Measurements from ENCODE around the gene TPO.
"Not testable (repeated sequence)": the region's sequence is repeated elsewhere in the genome, so short reads cannot be mapped to it uniquely, and the experiment has no call there.

The TPO gene

DNA sequence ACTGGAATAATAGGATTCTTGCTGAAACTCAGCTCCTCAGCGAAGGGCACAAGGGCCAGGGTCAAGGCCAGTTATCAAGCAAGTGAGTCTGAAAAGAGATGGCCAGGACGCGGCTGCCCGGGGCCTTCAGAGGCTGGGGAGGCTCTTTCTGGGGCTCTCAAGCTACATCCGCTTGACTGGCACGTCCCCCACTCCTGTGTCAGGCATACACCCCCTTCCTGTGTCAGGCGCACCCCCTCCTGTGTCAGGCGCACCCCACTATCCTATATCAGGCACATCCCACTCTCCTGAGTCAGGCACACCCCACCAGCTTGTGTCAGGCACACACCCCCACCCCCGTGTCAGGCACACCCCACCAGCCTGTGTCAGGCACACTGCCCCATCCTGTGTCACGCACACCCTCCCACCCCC lies 91.8 kb downstream of the TPO start:
- DNase-seq = no peak

DNA sequence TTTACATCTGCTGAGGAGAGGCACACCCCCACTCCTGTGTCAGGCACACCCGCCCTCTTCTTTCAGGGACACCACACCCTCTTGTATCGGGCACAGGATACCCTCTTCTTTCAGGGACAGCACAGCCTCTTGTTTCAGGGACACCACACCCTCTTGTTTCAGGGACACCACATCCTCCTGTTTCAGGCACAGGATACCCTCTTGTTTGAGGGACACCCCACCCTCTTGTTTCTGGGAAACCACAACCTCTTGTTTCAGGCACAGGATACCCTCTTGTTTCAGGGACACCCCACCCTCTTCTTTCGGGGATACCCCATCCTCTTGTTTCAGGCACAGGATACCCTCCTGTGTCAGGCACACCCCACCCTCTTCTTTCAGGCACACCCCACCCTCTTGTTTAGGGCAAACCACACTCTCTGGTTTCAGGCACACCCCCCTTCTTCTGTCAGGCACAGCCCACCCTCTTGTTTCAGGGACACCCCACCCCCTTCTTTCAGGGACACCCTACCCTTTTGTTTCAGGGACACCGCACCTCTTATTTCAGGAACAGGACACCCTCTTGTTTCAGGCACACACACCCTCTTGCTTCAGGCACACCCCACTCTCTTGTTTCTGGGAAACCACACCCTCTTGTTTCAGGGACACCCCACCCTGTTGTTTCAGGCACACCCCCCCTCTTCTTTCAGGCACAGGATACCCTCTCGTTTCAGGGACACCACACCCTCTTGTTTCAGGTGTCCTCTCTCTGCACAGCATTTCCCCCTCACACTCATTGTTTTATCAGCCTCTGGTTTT lies 96.2 kb downstream of the TPO start:
- DNase-seq = no peak

DNA sequence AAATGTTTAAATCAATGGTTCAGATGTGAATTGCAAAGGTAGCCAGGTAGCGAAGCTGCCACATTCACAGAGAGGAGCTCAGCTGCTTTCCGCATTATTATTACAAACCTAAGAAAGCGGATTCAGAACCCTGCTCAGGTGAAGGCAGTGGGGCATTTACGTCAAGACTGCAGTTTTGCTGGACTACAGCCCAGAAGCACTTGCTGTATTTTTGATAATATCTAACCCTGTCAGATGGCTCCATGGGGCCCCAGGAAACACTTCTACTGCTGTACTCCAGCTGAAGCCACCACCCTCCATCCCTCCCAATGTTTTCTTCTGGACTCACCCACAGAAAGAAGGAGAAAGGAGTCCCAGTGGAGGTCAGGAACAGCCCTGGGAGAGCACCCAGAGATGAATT lies 96.9 kb downstream of the TPO start:
- DNase-seq = no peak

DNA sequence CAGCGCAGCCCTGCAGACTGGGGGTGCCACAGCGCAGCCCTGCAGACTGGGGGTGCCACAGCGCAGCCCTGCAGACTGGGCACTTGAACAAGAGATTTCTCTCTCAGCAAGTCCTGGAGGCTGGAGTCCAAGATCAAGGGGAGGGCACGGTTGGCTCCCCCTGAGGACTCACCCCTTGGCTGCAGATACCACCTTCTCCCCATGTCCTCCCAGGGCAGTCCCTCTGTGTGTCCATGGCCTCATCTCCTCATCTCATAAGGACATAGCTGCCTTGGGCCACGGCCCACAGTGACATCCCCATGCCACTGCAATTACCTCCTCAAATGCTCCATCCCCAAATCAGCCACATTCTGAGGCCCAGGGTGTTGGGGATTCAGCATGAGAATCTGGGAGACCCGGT lies 98.2 kb downstream of the TPO start:
- DNase-seq = no peak

DNA sequence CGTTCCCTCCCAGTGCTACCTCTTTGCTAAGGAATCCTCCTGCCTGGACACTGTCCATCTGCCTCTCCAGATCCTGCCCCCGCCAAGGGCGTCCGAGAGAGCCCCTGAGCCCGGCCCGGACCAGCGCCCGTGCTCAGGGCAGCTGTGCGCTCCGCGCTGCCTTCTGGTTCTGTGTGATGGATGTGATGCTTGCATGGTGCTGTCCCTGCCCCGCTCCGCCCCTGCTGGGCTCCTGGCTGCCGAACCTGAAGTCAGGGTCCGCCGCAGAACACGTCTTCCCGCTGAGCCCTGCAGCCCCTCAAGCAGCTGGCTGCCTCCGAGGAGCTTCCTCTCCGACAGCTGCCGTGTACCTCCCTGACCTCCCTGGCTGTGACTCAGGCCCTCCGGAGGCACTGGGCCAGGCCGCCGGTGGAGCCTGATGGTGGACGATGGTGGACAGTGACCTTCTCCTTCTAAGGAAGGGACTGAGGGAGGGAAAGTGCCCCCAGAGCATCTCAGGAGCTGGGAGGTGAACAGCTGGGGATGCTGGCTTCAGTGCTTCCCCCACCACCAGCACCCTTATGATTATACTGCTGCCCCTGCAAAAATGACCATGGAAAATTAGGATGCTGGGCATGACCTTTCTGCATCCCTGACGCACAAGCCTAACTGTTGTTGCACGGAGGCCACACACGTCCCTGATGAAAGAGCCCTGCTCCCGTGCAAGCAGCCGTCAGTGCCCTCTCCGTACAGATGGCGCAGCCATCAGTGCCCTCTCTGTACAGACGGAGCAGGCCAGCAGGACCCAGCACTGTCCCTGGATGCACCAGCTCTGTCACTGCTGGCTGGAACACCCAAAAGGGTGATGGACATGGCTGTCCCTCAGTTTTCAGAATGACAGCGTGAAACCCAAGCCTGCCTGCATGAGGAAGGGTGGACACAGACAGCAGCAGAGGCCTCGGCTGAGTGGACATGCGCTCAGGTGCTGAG lies 99.3 kb downstream of the TPO start:
- DNase-seq = no peak

DNA sequence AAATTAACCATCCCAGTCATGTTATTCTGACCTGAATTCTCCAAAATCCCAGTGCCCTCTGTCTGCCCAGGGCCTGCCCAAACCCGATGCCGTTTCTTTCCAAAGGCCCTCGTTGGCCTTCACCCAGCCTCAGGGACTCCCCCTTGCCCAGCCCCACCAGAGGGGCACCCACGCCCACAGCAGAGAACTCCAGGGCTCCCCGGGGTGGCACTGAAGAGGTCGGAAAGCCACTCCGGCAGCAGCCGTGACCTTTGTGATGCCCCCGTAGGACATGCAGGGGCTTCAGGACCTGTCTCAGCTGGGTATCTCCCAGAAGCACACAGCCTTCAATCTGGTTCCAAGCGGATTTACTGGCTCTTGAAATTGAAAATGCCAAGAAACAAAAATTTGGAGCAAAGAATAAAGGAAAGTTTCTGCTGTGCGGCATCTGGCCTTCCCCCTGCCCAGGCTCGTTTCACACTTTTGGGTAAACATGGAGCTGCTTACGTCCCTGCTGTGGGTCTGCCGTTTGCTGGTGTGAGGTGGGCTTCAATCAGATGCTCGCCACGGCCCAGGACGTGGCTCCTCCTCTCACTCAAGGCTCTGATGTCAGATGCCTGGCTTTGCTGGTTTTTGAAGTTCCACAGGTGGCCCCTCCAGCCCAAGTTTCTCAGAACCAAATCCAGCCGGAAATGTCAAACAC lies 101.3 kb downstream of the TPO start:
- DNase-seq = no peak

DNA sequence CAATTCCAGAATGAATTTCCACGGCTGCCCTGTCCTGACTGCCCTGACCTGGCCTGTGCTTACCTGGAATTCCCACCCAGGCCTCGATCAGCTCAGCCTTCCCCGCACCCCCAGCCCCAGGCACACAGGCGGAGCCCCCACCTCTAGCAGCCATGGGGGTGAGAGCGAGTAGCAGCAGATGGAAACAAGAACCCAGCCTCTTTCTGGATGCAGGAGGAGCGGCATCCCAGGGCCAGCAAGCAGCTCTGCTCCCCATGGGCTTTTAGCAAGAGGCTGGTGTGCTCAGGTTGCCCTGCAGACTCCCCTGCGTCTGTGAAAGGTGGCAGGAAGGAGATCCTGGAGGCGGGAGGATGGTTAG lies 101.8 kb downstream of the TPO start:
- DNase-seq = no peak

DNA sequence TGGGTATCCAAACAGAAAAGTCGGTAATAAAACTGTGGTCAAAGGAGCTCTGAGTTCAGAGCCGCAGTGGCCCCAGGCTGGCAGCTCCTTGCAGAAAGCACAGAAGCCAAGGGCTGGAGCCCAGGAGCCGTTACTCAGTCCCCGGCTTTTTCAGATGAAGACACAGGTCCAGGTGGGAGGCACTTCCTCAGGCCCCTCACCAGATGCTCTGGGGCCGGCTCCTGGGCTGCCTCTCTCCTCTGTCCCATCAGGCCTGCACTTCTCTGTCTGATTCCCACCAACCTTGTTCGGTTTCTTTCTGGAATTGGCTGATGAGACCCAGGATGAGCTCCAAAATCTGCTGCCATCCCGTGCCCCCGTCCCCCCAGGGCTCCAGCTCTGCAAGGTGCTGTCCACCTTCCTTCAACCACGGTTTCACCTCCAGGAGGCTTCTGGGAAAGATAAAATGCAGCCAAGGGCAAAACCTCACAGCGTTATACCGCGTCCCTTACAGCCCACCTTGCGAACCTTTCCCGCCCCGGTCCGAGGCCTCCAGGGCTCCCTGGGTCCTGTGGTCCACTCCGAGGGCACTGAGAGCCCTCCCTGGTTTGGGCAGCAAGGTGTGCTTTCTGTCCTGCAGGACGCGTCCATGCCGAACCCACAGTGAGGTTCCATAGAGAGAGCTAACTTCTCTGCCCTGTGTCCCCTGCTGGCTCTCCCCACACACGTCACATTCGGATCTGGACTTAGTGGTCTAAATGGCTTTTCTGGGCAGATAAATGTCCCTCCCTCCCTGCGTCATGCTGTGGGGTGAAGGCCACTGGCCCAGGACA lies 102.9 kb downstream of the TPO start:
- DNase-seq = no peak

DNA sequence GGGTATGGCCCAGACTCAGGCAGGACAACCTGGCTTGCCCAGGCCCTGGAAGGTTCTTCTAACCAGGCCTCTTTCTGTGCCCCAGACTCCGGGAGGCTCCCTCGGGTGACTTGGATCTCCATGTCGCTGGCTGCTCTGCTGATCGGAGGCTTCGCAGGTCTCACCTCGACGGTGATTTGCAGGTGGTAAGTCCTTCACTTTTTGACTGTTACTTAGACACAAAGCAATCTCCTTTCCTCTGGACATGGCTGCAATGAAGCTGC lies 103.5 kb downstream of the TPO start:
- DNase-seq = no peak

DNA sequence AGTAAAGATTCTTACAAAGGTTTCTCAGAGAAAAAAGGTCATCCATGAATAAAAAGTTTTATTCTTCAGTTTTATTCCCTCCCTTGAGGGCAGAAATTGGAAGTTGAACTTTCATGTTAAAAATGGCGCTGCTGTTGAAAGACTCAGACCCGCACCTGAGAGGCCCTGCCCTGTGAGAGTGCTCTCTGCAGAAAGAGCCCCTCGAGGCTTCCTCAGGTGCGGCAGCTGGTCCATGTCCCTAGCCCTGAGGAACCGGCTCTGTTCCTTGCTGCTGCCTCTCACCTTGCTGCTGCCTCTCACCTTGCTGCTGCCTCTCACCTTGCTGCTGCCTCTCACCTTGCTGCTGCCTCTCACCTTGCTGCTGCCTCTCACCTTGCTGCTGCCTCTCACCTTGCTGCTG lies 104.0 kb downstream of the TPO start:
- not testable (repeated sequence) for DNase-seq

DNA sequence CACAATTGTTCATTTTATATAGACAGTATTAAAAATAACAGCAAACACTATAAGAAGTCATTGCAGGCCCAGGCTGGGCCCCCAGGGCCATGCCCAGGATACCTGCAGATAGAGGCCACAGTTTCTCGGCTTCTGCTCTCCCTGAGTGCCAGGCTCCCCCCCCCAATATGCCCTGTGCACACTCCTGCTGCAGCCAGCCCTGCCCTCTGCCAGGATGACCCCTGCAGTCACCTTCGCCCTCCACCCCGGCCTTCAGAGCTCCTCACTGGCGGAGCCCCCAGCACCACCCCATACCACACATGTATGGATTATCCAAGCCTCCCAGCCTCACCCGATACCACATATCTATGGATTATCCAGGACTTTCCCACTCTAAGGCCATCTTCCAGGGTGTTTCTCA lies 104.5 kb downstream of the TPO start:
- no peak for DNase-seq

DNA sequence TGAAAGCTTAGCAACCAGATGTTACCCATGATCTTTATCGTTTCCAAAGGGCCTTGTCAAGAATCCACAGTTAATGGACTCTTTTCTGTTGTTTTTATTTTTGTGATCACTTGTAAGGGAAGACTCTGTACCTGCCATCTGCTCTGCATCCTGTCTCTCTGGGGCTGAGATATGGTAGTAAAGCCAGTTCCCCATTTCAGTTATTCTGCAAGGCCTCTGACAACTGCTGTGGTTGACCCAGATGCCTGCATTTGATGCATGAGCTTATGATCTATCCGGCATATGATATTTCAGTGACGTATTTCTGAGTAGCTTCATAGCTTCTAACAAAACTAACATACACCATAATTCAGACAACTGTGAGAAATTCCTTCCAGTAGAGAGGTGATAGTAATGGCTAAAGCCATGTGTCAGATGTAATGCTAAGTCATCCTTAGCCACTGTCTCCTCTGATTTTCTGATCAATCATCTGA lies 105.1 kb downstream of the TPO start:
- DNase-seq = no peak

DNA sequence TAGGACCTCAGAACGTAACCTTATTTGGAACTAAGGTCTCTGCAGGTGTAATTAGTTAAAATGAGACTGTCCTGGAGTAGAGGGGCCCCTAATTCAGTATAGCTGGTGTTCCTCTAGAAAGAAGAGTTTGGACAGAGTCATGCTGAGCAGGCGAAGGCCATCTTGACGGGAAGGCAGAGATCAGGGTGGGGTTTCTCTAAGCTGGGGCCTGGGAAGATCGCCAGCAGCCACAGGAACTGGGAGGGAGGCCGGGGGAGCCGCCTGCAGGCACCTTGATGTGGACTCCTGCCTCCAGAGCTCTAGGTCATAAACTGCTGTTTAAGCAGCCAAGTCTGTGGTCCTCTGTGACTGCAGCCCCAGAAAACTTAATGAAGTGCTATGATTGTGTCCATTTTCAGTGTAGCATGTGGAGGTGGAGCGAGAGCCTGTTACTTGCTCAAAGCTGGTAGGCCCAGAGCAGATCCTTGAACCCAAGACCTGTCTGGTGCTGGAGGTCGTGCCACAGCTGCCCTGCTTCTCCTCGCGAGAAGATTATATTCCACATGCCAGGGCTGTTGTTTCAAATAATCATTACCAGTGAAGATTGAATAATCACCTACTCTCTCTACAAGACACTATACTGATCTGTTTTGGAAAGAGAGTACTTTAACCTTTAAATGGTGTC lies 105.7 kb downstream of the TPO start:
- no peak for DNase-seq

DNA sequence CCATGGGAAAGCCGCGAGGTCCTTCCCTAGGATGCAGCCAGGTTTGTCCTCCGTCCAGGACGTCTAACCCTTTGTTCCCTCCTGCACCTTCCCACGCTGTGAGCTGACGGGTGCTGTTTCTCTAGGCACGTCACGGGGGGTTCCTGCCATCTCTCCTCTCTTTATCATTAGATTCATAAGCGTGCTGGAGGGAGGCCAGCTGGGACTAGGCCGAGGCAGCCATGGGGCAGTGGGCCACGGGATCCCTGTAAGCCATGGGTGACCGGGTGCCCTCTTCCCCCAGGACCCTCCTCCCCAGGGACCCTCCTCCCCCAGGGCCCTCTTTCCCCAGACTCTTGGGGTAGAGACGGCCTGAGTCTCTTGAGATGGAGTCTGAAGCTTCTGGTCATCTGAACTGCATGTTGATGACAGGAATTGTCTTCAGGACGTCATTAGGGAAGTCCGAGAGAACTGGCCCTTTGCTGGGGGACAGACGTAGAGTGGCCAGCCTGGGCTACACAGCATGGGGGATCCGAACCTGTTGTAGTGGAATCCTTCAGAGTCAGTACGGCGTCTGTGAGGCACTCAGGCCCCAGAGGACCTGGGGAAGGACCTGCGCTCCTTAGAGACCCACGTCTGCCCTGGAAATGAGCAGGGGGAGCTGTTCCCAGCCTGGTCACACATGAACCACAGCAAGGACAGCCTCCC lies 108.1 kb downstream of the TPO start:
- no peak for DNase-seq

DNA sequence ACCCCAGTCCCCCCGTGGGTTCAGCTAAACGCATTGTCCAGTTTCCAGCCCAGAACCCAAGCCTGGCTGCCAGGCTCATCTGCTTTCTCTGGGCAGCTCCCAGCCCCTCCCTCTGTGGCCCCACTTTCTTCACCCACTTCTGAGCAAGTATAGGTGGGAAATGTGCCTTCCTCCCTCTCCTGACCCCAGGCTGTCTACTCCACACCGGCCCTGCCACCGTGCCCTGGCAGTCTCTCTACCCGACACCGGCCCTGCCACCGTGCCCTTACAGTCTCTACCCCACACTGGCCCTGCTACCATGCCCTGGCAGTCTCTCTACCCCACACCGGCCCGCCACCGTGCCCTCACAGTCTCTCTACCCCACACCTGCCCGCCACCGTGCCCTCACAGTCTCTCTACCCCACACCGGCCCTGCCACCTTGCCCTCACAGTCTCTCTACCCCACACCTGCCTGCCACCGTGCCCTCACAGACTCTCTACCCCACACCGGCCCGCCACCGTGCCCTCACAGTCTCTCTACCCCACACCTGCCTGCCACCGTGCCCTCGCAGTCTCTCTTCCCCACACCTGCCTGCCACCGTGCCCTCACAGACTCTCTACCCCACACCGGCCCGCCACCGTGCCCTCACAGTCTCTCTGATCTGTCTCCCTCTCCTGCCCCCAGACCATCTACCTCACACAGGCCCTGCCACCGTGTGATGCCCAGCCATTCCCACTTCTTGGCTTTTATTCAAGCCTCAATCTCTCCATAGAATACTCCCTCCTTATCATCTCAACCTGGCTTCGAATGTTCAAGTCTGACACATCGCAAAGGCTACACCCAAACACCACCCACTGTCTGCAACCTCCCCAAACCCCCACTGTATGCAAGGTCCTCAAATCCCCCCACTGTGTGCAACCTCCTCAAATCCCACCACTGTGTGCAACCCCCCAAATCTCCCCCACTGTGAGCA lies 108.9 kb downstream of the TPO start:
- DNase-seq = no peak

DNA sequence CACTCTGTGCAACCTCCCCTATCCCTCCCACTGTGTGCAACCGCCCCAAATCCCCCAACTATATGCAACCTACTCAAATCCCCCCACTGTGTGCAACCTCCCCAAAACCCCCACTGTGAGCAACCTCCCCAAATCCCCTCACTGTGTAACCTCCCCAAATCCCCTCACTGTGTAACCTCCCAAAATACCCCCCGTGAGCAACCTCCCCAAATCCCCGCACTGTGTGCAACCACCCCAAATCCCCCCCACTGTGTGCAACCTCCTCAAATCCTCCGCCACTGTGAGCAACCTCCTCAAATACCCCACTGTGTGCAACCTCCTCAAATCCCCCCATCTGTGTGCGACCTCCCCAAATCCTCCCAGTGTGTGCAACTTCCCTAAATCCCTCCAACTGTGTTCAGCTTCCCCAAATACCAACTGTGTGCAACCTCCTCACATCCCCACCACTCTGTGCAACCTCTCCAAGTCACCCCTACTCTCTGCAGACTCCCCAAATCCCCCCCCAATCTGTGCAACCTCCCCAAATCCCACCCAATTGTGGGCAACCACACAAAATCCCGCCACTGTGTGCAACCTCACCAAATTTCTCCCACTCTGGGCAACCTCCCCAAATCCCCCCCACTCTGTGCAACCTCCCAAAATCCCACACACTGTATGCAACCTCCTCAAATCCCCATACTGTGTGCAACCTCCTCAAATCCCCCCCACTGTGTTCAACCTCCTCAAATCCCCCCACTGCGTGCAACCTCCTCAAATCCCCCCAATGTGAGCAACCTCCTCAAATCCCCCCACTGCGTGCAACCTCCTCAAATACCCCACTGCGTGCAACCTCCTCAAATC lies 114.1 kb downstream of the TPO start:
- DNase-seq = no peak

DNA sequence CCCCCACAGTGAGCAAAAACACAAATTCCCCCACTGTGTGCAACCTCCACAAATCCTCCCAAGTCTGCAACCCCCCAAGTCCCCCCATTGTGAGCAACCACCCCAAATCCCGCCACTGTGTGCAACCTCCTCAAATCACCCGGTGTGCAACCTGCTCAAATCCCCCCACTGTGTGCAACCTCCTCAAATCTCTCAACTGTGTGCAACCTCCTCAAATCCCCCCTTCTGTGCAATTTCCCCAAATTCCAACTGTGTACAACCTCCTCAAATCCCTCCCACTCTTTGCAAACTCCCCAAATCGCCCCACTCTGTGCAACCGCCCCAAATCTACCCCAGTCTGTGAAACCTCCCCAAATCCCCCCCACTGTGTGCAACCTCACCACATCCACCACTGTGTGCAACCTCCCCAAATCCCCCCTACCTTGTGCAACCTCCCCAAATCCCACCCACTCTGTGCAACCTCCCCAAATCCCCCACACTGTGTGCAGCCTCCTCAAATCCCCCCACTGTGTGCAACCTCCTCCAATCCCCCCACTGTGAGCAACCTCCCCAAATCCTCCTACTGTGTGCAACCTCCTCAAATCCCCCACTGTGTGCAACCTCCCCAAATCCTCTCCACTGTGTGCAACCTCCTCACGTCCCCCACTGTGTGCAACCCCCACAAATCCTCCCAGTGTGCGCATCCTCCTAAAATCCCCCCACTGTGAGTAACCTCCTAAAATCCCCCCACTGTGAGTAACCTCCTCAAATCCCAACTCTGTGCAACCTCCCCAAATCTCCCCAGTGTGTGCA lies 115.2 kb downstream of the TPO start:
- DNase-seq = no peak

DNA sequence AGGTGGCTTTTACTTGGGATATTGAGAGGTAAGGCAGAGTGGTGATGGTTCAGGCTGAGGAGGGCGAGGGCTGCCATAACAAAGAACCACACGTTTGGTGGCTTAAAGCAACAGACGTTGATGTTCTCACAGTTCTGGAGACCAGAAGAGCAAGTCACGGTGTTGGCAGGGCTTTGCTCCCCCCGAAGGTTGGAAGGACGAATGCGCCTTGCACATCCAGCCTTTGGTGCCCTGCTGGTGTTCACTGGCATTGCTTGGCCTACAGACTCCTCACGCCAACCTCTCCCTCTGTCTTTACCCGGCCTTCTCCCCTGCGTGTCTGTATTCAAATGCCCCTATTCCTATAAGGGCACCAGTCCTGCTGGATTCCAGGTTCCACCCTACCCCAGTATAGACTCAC lies 125.4 kb downstream of the TPO start:
- no peak for DNase-seq

DNA sequence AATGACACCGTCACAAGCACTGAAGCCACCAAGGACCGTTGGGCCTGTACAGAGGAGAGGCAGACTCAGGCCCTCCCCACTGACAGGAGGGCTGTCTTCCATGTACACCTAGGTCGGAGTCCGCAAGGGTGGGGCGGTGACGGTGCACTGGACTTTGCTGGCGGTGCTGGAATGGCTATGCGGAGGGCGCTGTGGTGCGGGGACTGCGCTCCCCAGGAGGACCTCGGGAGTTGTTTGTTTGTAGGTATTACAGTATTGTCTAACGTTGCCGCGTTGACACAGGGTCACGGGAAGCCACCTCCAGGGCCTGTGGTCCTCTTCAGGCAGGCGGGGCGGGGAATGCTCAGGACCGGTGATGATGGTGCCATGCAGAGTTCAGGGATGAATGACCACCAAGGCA lies 126.2 kb downstream of the TPO start:
- DNase-seq = no peak
